H1 (cell line): ENCODE results near the gene NUDT3. TPM values are rescaled to one million over a fixed set of nuclear protein-coding genes. Genes with fewer than 3 reads are reported as not detected.

ENCODE experiments used
- EGR1 ChIP-seq: IDR thresholded peaks from 2 replicates; pipeline ENCODE4 v1.6.1; 2011; ENCODE audit warnings: low read depth, low read length, borderline replicate concordance
- GTF2F1 ChIP-seq: IDR thresholded peaks from 2 replicates; pipeline ENCODE4 v1.6.1; 2012; ENCODE audit warnings: low read depth, low read length, improper control_type of control experiment, borderline replicate concordance
- MAX ChIP-seq: IDR thresholded peaks from 2 replicates; pipeline ENCODE4 v1.6.1; 2012; ENCODE audit warnings: inconsistent platforms
- SAP30 ChIP-seq: fragments of 300-600 bp; sonication (generic); IDR thresholded peaks from 2 replicates; pipeline ENCODE4 v1.7.1; 2012; ENCODE audit warnings: low read length, moderate library complexity, mild to moderate bottlenecking, inconsistent platforms; ENCODE audit not compliant: insufficient read depth, insufficient replicate concordance
- SIX5 ChIP-seq: IDR thresholded peaks from 2 replicates; pipeline ENCODE4 v1.6.1; 2011; ENCODE audit warnings: mild to moderate bottlenecking, low read depth, low read length
- SUZ12 ChIP-seq: fragments of 200-600 bp; sonication (generic); IDR thresholded peaks from 2 replicates; pipeline ENCODE4 v1.6.1; 2012; ENCODE audit warnings: mild to moderate bottlenecking, inconsistent platforms, low read length, moderate library complexity, mixed read lengths
- TEAD4 ChIP-seq: IDR thresholded peaks from 2 replicates; pipeline ENCODE4 v1.6.1; 2012; ENCODE audit warnings: low read depth, low read length, inconsistent platforms, mixed read lengths
- USF2 ChIP-seq: IDR thresholded peaks from 2 replicates; pipeline ENCODE4 v1.6.1; 2011; ENCODE audit warnings: low read length, improper control_type of control experiment
- polyA plus RNA-seq, 7 experiments: library from polyadenylated mRNA; depleted of rRNA in 3 of 7; stranded (reverse) in 5 of 7; unstranded in 2 of 7; fragments of >200 nt in 5 of 7; fragments of 200-250 nt in 2 of 7; gene quantifications; 1 replicate in 5 of 7; 2 replicates in 1 of 7; 4 replicates in 1 of 7; pipeline versions ENCODE4 v1.2.1 to v1.2.3, GENCODE V29; 2011 to 2013; ENCODE audit warnings: missing spikeins in 2 of 7, mixed read lengths in 2 of 7
- total RNA-seq: library from RNA; stranded (reverse); fragmentation: NEBNext Ultra II Directional; extraction: Animal tissue kit (Norgen Biotek cat#: 25700); gene quantifications from 2 replicates; pipeline ENCODE4 v1.2.1, GENCODE V29; 2021

NUDT3 gene
- total and polyA plus RNA-seq, 2 of the 8 experiments (the other 6 are each of a cell fraction or from before 2014, with no cell fraction given): 14.1 to 36.9 TPM

- peak; percentile 10 for TF ChIP-seq EGR1
- no peak for TF ChIP-seq GTF2F1
- no peak for TF ChIP-seq SUZ12
- TF ChIP-seq TEAD4: peak; percentile 97
- TF ChIP-seq SAP30: no peak
- TF ChIP-seq SIX5: no peak
- TF ChIP-seq MAX: peak; percentile 90
- TF ChIP-seq USF2: peak; percentile 7; the same call in 1 of the 2 replicates
Measured at GRCh38 chr6:34235307-34236130, 156.9 kb downstream of the NUDT3 start (continued).
